Fibroblast of mammary gland (primary cell): ENCODE data around the gene TRUB2.
"Not testable (repeated sequence)": the region's sequence is repeated elsewhere in the genome, so short reads cannot be mapped to it uniquely, and the experiment has no call there.

Experiments
- DNase-seq: peaks from one replicate; pipeline ENCODE4 v3.0.0-alpha.2; 2010; ENCODE audit warnings: low read depth
- H3K4me3 ChIP-seq: 2 replicates; pipeline ENCODE4 v1.5.1; 2011; ENCODE audit warnings: low read depth, mild to moderate bottlenecking, low read length, moderate library complexity; ENCODE audit not compliant: control insufficient read depth
- TF ChIP-seq, protein P1 (sequence below): conservative IDR thresholded peaks from 2 replicates; pipeline ENCODE4 v1.5.1; 2011; ENCODE audit warnings: low read depth, low read length, inconsistent platforms; ENCODE audit not compliant: control insufficient read depth, insufficient read depth

Gene TRUB2

DNA sequence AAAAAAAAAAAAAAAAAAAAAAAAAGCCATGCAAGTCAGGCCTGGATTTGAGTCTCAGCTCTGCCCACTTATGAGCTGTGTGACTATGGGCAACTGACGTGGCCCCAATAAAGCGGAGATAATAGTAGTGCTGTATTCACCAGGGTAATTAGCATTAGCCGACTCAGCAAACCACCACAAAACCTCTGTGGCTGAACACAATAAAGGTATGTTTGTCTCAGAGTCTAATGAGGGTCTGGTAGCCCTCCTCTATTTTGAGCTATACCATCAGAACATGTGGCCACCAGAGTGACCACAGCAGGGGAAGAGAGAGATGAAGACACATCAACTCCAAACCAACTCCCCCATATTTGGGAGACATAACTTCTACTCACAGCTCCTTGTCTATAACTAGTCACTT, 30.2 kb downstream of the TRUB2 start:
- TF ChIP-seq, protein P1, sequence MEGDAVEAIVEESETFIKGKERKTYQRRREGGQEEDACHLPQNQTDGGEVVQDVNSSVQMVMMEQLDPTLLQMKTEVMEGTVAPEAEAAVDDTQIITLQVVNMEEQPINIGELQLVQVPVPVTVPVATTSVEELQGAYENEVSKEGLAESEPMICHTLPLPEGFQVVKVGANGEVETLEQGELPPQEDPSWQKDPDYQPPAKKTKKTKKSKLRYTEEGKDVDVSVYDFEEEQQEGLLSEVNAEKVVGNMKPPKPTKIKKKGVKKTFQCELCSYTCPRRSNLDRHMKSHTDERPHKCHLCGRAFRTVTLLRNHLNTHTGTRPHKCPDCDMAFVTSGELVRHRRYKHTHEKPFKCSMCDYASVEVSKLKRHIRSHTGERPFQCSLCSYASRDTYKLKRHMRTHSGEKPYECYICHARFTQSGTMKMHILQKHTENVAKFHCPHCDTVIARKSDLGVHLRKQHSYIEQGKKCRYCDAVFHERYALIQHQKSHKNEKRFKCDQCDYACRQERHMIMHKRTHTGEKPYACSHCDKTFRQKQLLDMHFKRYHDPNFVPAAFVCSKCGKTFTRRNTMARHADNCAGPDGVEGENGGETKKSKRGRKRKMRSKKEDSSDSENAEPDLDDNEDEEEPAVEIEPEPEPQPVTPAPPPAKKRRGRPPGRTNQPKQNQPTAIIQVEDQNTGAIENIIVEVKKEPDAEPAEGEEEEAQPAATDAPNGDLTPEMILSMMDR: no peak
- H3K4me3 ChIP-seq: no peak overlapping the region
- no peak for DNase-seq

DNA sequence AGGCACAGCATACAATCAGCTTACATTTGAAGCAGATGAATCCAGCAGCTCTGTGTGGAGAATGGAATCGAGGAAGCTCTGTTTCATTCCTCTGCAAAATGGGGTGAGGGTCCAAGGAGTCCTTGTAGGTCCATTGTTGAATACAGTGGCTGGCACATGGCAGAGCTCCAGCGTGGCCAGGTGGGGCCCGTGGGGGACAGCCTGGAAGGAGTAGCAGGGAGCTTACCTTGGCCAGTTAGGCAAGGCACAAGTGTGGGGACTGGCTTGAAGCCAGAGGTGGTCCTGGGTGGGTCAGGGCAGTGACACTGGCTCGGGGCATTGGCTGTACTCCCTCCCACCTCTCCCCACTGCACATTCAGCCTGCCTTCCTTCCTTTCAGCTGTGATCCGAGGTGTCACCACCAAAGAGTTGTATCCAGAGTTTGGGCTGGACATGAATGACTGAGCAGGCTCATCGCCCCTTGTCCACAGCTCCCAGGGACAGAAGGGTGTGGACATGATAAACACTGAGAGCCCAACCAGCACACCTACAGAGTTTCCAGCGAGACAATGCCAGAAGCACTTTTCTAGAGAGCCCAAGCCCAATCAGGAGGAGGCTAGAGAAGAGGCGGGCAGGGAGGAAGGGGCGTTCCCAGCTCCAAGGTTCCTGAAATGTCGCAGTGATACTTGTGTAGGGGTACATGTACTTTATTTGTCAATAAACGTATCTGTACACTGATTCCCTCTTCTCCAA, 33.8 kb downstream of the TRUB2 start:
- no peak overlapping the region for H3K4me3 ChIP-seq
- TF ChIP-seq, protein P1: no peak
- no peak for DNase-seq

DNA sequence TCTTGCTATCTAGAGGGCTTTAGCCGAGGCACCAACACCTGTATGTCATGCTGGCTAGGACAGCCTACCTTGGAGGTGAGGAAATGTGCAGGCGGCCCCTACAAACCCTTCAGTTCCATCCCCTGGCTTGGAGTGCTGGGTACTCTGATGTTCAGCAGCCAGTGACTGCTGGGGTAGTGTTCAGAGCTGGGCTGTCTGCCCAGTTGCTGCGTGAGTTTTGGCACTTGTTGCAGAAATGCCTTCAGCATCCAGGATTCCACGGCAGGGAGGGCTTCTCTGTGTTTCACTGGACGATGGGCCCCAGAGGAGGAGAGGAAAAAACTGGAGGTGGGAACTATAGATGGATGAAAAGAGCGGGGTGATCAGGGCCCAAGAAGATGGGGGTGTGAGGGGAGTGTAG, 35.8 kb downstream of the TRUB2 start:
- DNase-seq: peak; percentile 27
- TF ChIP-seq, protein P1: no peak
- no peak overlapping the region for H3K4me3 ChIP-seq

DNA sequence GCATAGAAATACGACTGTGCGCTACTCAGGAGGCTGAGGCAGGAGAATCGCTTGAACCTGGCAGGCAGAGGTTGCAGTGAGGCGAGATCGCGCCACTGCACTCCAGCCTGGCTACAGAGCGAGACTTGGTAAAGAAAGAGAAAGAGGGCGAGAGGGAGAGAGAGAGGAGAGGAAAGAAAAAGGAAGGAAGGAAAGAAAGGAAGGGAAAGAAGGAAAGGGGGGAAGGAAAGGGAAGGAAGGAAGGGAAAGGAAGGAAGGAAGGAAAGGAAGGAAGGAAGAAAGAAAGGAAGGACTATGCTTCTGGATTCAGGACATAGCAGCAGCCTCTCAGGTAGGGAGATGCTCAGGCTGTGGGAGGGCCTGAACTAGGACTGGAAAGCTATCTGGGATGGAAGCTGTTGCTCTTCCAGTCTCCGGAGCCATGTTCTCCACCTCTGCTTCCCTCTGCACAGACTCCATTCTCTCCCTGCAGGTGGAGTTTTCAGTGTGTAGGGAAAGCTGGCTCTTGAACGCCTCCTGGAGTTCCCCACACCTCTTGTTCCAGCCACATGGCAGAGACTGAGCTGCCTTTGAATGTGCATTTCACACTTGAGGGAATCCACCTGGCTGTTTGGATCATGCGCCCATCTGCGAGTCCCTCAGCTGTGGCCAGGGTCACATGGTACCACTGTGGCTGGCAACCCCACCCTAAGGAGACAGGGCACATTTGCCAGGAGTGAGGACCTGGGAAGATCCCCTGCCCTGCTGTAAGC, 37.0 kb downstream of the TRUB2 start:
- no peak for DNase-seq
- no peak overlapping the region for H3K4me3 ChIP-seq
- TF ChIP-seq, protein P1: no peak

DNA sequence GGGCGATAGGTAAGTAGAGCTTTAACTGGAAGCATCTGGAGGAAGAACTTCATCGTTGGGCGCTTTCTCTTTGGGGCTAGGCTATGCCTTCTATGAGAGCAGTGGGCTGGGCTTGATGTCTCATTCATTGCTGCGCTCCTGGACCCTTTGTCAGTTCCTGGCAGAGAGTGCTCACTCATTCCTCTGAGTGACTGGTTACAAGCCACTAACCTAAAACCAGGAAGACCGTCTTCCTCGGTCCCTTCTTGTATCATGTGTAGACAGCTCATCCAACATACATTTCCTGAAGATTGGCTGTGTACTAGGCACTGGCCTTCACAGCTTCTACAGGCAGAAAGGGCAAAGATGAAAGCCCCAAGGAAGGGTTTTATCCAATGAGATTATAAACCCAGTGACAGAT, 39.7 kb downstream of the TRUB2 start:
- TF ChIP-seq, protein P1: no peak
- peak; percentile 74 for DNase-seq
- no peak overlapping the region for H3K4me3 ChIP-seq

DNA sequence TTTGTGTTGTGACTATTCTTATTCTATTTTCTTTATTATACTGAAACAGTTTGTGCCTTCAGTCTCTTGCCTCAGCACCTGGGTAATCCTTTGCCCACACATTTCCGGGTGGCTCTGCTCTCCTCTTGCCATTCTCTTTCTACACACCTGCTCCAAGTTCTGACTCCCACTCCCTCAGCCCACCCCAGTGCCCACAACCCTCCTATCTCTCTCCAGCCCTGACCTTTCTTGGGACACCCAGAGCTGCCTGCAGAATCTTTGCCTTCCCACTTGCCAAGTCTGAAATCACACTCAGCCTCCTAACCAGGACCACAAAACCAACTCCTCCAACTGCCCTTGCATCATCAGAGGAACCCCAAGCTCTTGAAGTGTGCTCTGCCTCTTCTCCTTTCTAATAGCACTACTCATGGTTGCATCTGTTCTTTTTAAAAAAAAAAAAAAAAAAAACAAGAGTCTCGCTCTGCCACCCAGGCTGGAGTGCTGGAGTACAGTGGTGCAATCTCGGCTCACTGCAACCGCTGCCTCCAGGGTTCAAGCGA, 42.1 kb downstream of the TRUB2 start:
- TF ChIP-seq, protein P1: no peak
- no peak overlapping the region for H3K4me3 ChIP-seq
- no peak for DNase-seq

DNA sequence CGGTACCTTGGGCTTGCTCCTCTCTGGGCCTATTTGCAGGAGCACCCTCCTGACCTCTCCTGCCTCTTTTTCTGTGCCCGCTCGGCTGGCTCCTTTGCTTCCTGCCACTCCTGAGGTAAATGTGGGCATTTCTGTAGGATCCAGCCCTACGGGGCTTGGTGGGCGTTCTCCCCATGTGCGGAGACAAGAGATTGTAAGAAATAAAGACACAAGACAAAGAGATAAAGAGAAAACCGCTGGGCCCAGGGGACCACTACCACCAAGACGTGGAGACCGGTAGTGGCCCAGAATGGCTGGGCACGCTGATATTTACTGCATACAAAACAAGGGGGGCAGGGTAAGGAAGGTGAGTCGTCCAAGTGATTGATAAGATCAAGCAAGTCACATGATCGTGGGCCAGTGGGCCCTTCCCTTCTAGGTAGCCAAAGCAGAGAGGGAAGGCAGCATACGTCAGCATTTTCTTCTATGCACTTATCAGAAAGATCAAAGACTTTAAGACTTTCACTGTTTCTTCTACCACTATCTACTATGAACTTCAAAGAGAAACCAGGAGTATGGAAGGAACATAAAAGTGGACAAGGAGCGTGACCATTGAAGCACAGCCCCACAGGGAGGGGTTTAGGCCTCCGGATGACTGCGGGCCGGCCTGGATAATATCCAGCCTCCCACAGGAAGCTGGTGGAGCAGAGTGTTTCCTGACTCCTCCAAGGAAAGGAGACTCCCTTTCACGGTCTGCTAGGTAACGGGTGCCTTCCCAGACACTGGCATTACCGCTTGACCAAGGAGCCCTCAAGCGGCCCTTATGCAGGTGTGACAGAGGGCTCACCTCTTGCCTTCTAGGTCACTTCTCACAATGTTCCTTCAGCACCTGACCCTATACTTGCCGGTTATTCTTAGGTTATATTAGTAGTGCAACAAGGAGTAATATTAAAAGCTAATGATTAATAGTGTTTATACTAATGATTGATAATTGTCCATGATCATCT, 42.9 kb downstream of the TRUB2 start:
- not testable (repeated sequence) for H3K4me3 ChIP-seq
- DNase-seq: peak; percentile 21
